GM21723 (cell line): Measurements from ENCODE around the gene BIRC5.

Experiments used
- ATAC-seq: cut with Tn5 transposase; IDR thresholded peaks from one replicate; pipeline ENCODE4 v1.9.1; 2021; ENCODE audit warnings: mild to moderate bottlenecking, moderate library complexity; ENCODE audit not compliant: unreplicated experiment

BIRC5 gene

GRCh38 chr17:78183916-78184315 lies 30.1 kb upstream of the BIRC5 start:
- ATAC-seq, result no peak

GRCh38 chr17:78184351-78184750 lies 29.7 kb upstream of the BIRC5 start:
- ATAC-seq, result no peak

GRCh38 chr17:78184868-78185267 lies 29.2 kb upstream of the BIRC5 start:
- ATAC-seq, result no peak

GRCh38 chr17:78185981-78186691 lies 27.9 kb upstream of the BIRC5 start:
- ATAC-seq, result no peak

- ATAC-seq, result peak; percentile 89
Observed at GRCh38 chr17:78186692-78187595, 27.1 kb upstream of the BIRC5 start, which contains the start of the genes AFMID and TK1. Gene AFMID (plus strand): TSS chr17:78187362. CDS start chr17:78187371, 9 bp downstream. Gene TK1 (minus strand): TSS chr17:78187052. CDS start chr17:78186994, 58 bp downstream.

- no peak for ATAC-seq
Observed at GRCh38 chr17:78196716-78197115, 17.3 kb upstream of the BIRC5 start.

GRCh38 chr17:78197147-78197832 lies 16.8 kb upstream of the BIRC5 start:
- ATAC-seq, result no peak

GRCh38 chr17:78200451-78200850 lies 13.6 kb upstream of the BIRC5 start:
- ATAC-seq, result no peak

GRCh38 chr17:78202666-78203065 lies 11.4 kb upstream of the BIRC5 start:
- no peak for ATAC-seq

- ATAC-seq, result no peak
Observed at GRCh38 chr17:78204387-78205123, 9.5 kb upstream of the BIRC5 start.

- no peak for ATAC-seq
Observed at GRCh38 chr17:78205124-78205775, 8.8 kb upstream of the BIRC5 start.

GRCh38 chr17:78206298-78206697 lies 7.8 kb upstream of the BIRC5 start:
- no peak for ATAC-seq

GRCh38 chr17:78208486-78208885 lies 5.6 kb upstream of the BIRC5 start:
- ATAC-seq, result no peak

GRCh38 chr17:78210111-78210510 lies 3.9 kb upstream of the BIRC5 start:
- no peak for ATAC-seq

GRCh38 chr17:78211032-78211431 lies 3.0 kb upstream of the BIRC5 start:
- ATAC-seq, result no peak

- ATAC-seq, result no peak
Observed at GRCh38 chr17:78214706-78215061, 631 bp downstream of the BIRC5 start.

GRCh38 chr17:78219396-78220150 lies 5.5 kb downstream of the BIRC5 start:
- ATAC-seq, result no peak

GRCh38 chr17:78223061-78223460 lies 9.0 kb downstream of the BIRC5 start:
- ATAC-seq, result no peak

- no peak for ATAC-seq
Observed at GRCh38 chr17:78223765-78224164, 9.7 kb downstream of the BIRC5 start.
